Stimulated activated CD4-positive, alpha-beta T cell treated with anti-CD3 and anti-CD28 coated beads, Interleukin-1b, Interleukin-23, amount 100 ng/mL, for 48 hours (primary cell): ENCODE data around the gene SP2.
"Not testable (repeated sequence)": the region's sequence is repeated elsewhere in the genome, so short reads cannot be mapped to it uniquely, and the experiment has no call there.

Experiments used
- DNase-seq: peaks from one replicate; pipeline ENCODE4 v3.0.0-alpha.2; 2020

Gene SP2

GRCh38 chr17:47925678-47925988 is 29.6 kb downstream of the SP2 start:
- no peak for DNase-seq

GRCh38 chr17:47927821-47928400 is 31.9 kb downstream of the SP2 start:
- no peak for DNase-seq

DNA sequence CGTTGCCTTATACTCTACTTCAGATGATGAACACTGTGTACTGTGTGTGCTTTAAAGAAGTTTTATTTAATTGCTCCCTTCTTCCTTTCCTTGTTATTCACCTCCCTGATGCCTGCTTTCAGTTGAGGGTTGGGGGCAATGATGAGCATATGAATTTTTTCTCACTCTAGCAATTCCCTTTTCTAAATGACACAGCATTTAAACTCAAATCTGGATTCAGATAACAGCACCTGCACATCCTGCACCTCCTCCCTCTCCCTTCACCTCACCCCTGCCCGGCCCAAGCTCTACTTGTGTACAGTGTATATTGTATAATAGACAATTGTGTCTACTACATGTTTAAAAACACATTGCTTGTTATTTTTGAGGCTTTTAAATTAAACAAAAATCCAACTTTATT is 32.4 kb downstream of the SP2 start:
- no peak for DNase-seq

GRCh38 chr17:47929218-47930000 is 33.4 kb downstream of the SP2 start:
- no peak for DNase-seq

DNA sequence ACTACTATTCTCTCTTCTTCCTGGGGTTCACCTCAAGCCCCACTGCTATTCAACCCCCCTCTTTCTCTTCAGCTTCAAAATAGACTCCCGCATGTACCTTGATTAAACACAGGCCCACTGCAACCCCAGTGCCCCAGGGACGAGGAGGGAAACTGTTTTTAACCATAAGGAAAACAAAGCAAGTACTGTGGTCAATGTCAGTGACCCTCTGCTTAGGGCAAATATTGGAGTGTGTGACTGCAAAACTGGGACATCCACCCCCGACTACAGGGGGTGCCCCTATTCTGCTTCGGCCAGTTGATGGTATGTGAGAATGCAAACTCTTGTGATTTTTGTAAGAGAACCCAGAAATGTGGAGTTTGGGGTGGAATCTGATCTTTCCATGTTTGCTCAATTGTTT is 35.8 kb downstream of the SP2 start:
- no peak for DNase-seq

GRCh38 chr17:47934856-47935255 is 38.8 kb downstream of the SP2 start:
- DNase-seq: no peak

- not testable (repeated sequence) for DNase-seq
Observed at GRCh38 chr17:47935468-47935867, 39.4 kb downstream of the SP2 start.

- DNase-seq: no peak
Observed at GRCh38 chr17:47935961-47936360, 39.9 kb downstream of the SP2 start.

DNA sequence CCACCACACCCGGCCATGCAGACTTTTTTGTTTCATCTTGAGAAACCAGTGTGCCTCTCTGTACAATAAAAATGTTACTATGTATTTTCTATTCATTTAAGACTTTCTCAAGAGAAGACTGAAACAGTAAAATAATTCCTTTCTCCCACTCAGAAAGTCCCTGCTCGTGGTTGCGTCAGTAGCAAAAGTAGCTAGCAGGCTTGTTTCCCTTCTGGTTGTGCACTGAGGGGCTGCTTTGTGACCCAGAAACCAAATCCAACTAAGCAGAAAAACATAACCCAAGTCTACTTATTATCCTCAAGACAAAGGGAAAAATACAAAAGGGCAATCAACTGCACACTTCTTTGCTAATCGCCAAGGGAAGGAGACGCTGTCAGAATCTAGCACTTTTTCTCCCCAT is 41.9 kb downstream of the SP2 start:
- peak; percentile 16 for DNase-seq

DNA sequence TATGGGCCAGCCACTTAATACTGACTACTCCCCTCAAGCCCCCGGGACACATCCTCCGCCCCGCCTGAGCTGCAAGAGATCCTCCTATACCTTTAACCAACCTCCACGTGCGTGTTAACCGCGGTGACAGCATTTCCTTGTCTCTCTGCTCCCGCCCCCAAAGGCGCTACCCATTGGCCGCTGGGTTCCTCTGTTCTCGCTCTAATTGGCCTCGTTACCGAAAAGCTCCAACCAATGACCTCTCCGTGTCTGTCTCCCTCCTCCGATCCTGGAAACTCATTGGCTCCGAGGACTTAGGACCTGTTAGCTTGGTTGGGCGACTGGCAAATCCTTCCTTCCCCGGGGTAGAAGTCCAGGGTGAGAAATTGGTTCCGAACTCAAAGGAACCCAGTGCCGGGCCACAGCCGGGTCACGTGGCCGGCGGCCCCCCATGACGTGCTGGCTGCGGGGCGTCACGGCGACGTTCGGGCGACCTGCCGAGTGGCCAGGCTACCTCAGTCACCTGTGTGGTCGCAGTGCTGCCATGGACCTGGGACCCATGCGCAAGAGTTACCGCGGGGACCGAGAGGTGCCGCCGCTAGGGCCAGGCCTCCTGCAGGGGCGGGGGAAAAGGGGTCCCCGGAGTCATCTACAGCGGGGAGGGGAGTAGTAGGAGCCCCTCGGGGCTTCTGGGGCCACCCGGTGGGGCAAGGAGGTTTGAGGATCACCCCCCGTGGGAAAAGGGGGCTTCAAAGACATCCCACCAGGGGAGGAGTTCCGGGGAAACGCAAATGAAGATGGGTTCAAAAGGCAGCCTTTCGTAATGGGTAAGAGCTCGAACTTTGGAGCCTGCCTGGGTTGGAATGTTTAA is 45.4 kb downstream of the SP2 start, which contains the start of gene PNPO:
PNPO (plus strand) TSS at position 326 of the 850 bp plus-strand sequence; CDS start at position 431, 105 bp downstream.
- DNase-seq: peak; percentile 97

DNA sequence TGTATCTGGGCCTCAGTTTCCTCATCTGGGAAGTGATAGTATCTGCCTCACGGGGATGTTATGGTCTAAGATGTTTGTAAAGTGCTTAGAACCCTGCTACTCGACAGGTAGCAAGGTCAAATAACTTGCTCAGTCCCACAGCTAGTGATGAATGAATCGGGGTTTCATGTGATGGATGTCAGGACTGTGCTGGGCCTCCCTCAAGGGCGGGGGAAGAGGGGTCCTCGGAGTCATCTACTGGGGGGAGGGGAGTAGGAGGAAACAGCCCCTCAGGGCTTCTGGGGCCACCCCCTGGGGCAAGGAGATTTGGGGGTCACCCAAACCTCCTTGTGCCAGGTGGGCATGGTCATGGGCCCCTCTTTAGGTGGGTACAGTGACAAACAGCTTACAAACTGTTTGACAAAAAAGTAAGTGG is 46.1 kb downstream of the SP2 start:
- DNase-seq: peak; percentile 19

DNA sequence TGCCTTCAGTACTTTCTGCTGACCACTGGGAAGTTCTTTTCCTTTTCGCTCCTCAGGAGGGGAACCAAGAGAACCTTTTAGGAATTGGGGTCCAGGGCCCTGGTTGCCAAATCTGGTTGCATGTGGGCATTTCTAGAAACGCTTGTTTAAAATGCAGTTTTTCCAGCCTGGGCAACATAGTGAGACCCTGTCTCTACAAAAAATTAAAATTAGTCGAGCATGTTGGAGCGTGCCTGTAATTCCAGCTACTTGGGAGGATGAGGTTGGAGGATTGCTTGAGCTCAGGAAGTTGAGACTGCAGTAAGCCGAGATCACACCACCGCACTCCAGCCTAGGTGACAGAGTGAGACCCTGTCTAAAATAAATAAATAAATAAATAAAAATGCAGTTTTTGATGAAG is 46.5 kb downstream of the SP2 start:
- no peak for DNase-seq

- no peak for DNase-seq
Observed at GRCh38 chr17:47945080-47945479, 49.0 kb downstream of the SP2 start.

DNA sequence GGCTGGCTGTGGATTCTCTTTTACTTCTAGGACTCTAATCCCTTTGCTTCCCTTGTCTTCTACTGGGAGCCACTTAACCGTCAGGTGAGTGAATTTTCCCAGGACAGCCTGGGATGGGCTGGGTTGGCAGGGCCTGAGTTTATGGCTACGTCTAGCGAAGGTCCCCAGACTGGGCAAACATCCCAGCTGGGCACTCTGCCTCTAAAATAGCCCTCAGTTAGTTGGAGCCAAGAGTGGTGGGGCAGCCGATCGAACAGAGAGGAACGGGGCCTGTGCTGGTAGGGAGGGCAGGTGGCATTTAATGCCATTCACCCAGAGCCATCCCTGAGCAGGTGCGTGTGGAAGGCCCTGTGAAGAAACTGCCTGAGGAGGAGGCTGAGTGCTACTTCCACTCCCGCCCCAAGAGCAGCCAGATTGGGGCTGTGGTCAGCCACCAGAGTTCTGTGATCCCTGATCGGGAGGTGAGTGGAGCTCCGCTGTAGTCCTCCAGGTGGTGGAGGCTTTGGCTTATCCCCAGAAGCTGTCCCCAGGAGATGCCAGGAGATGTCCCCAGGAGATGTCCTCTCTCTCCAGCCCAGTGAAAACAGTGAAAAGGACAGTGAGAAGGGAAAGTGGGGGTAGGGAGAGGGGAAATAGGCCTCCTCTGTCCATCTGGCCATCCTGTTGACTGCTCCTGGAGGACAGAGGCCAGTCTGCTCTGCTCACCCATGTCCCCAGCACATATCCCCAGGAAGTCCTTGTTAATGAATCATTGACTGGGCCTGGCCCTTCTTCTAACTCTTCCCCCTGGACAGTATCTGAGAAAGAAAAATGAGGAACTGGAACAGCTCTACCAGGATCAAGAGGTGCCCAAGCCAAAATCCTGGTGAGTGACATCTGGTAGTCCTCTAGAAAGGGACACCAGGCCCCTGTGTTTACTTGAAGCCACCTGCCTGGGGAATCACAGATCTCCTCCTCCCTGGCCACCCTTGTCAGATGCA is 49.8 kb downstream of the SP2 start:
- DNase-seq: no peak

DNA sequence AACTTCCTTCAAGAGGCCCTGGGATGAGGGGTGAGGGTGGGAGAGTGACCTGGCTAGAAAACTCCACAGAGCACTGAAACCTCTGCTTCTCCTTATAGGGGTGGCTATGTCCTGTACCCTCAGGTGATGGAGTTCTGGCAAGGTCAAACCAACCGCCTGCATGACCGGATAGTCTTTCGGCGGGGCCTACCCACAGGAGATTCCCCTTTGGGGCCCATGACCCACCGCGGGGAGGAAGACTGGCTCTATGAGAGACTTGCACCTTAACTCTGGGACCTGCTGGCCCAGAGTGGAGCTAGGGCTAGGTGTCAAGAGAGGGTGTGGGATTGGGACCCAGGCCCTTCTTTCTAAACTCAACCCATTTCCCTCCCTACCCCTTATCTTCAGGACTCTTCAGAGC is 50.5 kb downstream of the SP2 start:
- DNase-seq: no peak

DNA sequence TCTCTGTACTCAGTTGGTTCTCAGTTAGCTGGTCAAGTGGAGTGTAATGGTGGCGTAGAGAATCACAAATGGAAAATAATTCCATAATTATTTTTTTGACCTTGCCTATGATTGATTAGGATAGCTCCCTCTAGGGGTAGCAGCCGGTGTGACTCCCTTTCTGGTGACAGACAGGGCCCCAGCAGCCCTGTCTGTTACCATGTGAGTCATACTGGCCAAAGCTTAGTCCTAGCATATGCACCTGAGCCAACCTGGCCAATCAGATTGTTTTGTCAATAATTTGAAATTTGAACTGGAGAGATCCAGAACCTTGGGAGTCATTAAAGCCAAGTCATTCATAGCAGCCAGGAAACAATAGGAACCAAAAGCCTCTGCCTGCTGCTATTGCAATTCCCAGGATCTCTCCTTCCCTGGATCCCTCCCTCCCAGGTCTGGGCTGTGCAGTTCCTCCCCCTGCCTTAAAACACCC is 50.9 kb downstream of the SP2 start:
- peak; percentile 81 for DNase-seq

- DNase-seq: no peak
Observed at GRCh38 chr17:47948706-47949196, 52.7 kb downstream of the SP2 start.

- peak; percentile 75 for DNase-seq
Observed at GRCh38 chr17:47949197-47949759, 53.2 kb downstream of the SP2 start.

DNA sequence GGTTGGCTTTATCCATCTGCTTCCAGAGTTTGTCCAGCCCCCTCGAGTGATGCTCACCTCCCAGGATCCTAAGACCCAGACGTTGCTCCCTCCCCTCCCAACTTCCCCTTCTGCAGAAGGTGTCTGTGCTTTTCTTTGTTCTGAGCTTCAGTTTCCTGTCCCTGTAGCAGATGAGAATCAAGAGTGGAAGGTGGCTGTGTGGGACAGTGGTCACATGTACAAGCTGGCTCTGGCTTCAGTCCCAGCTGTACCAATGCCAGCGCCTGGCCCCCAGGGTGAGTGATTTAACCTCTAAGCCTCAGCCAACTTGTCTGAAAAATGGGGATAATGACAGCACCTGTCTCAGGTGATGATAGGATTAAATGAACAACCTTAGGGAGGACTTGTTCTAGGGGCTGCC is 53.9 kb downstream of the SP2 start:
- DNase-seq: no peak

DNA sequence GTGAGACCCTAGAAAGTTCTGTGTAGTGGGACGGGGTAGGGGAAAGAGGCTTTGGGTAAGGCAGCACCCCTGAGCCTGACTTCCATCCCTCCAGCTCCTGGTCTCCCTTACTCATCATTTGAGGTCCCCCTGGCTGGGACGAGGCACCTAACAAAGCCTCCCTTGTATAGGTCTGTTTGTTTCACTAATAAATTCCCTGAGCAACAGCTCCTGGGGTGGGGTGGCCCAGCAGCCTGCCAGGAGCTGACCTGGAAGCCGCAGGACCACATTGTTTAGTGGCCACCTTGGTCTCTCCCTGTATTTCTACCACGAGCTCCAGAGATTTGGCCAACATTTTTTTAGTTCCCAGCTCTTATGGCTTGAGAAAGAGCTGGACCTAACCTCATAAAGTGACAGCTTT is 54.4 kb downstream of the SP2 start:
- DNase-seq: no peak

GRCh38 chr17:47952171-47953021 is 56.4 kb downstream of the SP2 start:
- no peak for DNase-seq
